Esophagus squamous epithelium (tissue), 5 donors: ENCODE results near the gene RRAGD. TPM values are rescaled to one million over a fixed set of nuclear protein-coding genes. Genes with fewer than 3 reads are reported as not detected.
A peak's percentile ranks its signal among the peaks of the same experiment; 100 is the strongest.

Experiments used
- DNase-seq: peaks from one replicate; lab custom pipeline; 2025; lab: John Stamatoyannopoulos, UW
- H3K27ac ChIP-seq, 4 donors: fragments of 200-600 bp; sonication (generic); one replicate each; pipeline ENCODE4 v1.5.1; 2016 to 2019; ENCODE audit warnings: mild to moderate bottlenecking in 1 of 4
- H3K27me3 ChIP-seq, 4 donors: fragments of 200-600 bp; sonication (generic); 1 replicate in 3 of 4; 2 replicates in 1 of 4; pipeline versions ENCODE4 v1.5.1 to v1.6.0; 2017 to 2021; ENCODE audit warnings: antibody characterized with exemption in 1 of 4
- H3K36me3 ChIP-seq, 3 donors: fragments of 200-600 bp; sonication (generic); one replicate each; pipeline ENCODE4 v1.5.1; 2016 to 2019
- H3K4me1 ChIP-seq, 3 donors: fragments of 200-600 bp; sonication (generic); one replicate each; pipeline ENCODE4 v1.5.1; 2017 to 2019
- H3K4me3 ChIP-seq, 4 donors: fragments of 200-600 bp; sonication (generic); 1 replicate in 3 of 4; 2 replicates in 1 of 4; pipeline ENCODE4 v1.5.1; 2016 to 2019; ENCODE audit warnings: mild to moderate bottlenecking in 2 of 4, moderate library complexity in 1 of 4
- H3K9me3 ChIP-seq, 3 donors: fragments of 200-600 bp; sonication (generic); one replicate each; pipeline ENCODE4 v1.5.1; 2016 to 2019
- POLR2A ChIP-seq, 4 donors: fragments of 450-650 bp; IDR thresholded peaks; one replicate each; pipeline ENCODE4 v1.6.1; 2017; ENCODE audit warnings: antibody characterized with exemption in 4 of 4, mild to moderate bottlenecking in 4 of 4, moderate library complexity in 3 of 4
- WGBS, 2 donors: methylation state at CpG; one replicate each; pipeline ENCODE4 v1.1.5; 2018; 5-methylcytosine and 5-hydroxymethylcytosine counted together
- intact Hi-C: fragments of 100-400 bp; cut with DNase I; formaldehyde crosslinking; loops from one replicate; pipeline ENCODE4 v1.15.0; 2022
- total RNA-seq, 4 donors: library from RNA; depleted of rRNA; stranded (reverse); fragments of >200 nt; gene quantifications; one replicate each; pipeline ENCODE4 v1.1.0, GENCODE V29; 2016
- TF ChIP-seq, protein P1 (sequence below), 6 experiments: fragments of 450-650 bp in 4 of 6; fragments of 200-600 bp in 2 of 6; sonication (generic) in 2 of 6; IDR thresholded peaks; one replicate each; pipeline ENCODE4 v1.5.1; 2016 to 2019; ENCODE audit warnings: antibody characterized with exemption in 6 of 6, mild to moderate bottlenecking in 4 of 6, moderate library complexity in 4 of 6
- donor health status: DM: yes; HTN: yes; CAD: no.

RRAGD gene
- total RNA-seq, 4 donors from 2014 or later: 21.1 to 67.1 (median 33.9) TPM

DNA sequence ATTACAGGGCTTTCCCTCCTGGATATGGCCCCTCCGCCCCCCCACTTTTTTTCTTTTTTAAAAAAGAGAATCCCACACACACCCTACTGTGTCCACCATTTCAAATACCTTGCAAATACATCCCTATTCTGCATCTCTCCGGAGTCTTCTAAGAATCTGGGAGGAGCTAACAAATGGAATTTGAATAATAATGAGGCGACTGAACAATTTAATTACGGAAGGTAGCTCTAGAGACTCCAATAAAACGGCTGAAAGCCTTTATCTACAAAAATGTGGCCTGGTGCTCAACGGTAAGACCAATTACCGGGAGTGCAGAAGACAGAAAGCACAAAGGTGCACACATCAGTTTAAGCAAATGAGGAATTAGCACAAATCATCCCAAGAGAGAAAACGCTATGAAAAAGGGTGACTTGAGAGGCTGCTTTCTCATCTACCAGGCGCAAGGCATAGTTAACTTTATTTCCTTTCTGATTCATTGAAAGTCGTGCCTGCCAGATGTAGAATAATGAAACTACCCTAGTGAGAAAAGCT is 1.8 kb downstream of the RRAGD start:
- Histone ChIP-seq H3K36me3 (no peaks in the 10 kb centered on the region), H3K4me3 (peak overlapping the region in 3 of 4 donors; percentile 78 to 95 (median 93)), H3K9me3 (no peaks in the 10 kb centered on the region), H3K4me1 (peaks cover 4 to 42% (median 10%) of the 10 kb centered on the region in 3 donors), H3K27ac (peak overlapping the region in 2 of 4 donors; percentile 90 to 92), H3K27me3 (no peaks in the 10 kb centered on the region)
- no peak for DNase-seq
- intact Hi-C loops: no loop called here
- 45 to 65% methylated on average over 10 of the region's 10 CpGs for WGBS, 2 donors
- TF ChIP-seq POLR2A (IDR thresholded peaks at IDR 0.05): no peak
- TF ChIP-seq, protein P1, sequence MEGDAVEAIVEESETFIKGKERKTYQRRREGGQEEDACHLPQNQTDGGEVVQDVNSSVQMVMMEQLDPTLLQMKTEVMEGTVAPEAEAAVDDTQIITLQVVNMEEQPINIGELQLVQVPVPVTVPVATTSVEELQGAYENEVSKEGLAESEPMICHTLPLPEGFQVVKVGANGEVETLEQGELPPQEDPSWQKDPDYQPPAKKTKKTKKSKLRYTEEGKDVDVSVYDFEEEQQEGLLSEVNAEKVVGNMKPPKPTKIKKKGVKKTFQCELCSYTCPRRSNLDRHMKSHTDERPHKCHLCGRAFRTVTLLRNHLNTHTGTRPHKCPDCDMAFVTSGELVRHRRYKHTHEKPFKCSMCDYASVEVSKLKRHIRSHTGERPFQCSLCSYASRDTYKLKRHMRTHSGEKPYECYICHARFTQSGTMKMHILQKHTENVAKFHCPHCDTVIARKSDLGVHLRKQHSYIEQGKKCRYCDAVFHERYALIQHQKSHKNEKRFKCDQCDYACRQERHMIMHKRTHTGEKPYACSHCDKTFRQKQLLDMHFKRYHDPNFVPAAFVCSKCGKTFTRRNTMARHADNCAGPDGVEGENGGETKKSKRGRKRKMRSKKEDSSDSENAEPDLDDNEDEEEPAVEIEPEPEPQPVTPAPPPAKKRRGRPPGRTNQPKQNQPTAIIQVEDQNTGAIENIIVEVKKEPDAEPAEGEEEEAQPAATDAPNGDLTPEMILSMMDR (IDR thresholded peaks at IDR 0.05): no peak

DNA sequence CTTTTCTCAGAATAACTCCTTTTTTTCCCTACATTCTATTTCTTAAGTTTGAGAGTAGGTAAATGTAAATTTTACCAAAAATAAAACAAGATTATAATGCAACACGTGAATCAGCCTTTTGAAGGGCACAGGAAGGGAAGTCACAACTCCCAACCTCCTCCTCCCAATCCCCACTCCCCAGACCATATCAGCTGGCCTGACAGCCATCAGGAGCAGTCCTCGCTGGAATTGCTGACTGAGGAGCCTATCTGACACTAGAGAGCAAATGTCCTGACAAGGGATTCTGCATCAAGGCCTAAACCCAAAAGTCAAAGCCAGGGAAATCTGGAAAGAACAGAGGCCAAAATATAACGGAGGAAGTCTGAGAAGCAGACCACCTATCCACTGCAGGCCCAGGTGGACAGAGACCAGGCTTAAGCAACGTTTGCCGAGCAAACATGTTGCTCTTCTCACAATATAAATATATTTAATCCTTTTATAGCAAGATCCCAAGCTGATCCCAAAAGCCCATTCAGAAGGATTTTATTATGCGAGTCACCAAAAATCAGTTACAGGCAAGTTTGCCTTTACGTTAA is 2.5 kb downstream of the RRAGD start:
- no peak for TF ChIP-seq POLR2A (IDR thresholded peaks at IDR 0.05)
- TF ChIP-seq, protein P1 (IDR thresholded peaks at IDR 0.05): no peak
- DNase-seq: no peak
- no peak overlapping the region for H3K27ac ChIP-seq
- intact Hi-C loops: no loop called here
- peaks cover 4 to 42% (median 10%) of the 10 kb centered on the region in 3 donors for H3K4me1 ChIP-seq
- WGBS, 2 donors: 80 to 85% methylated on average over 6 to 7 of the region's 7 CpGs
- H3K4me3 ChIP-seq: no peak overlapping the region
- H3K36me3 ChIP-seq: no peaks in the 10 kb centered on the region
- H3K27me3 ChIP-seq: no peaks in the 10 kb centered on the region
- no peaks in the 10 kb centered on the region for H3K9me3 ChIP-seq

DNA sequence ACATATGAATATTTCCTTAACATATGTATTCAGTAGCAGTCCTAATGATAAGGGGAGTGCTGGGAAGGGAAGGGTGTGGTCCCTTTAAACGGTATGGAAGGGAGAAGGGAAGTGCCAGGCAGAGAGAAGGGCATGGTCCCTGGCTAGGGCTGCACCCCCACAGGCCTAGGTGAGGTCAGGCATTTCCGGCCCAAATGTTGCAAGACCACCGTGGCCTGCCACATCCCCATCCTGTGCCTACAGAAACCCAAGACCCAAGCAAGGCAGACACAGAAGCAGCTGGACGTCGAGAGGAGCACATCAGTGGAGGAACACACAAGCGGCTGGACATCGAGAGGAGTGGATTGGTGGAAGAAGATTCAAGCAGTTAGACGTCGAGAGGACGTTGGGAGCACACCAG is 5.9 kb downstream of the RRAGD start:
- WGBS, 2 donors: 45 to 59% methylated on average over 10 of the region's 10 CpGs
- Histone ChIP-seq H3K36me3 (no peaks in the 10 kb centered on the region), H3K27me3 (no peaks in the 10 kb centered on the region), H3K9me3 (no peaks in the 10 kb centered on the region), H3K4me3 (no peak overlapping the region), H3K4me1 (peaks cover 0 to 23% (median 3%) of the 10 kb centered on the region in 3 donors), H3K27ac (no peak overlapping the region)
- TF ChIP-seq POLR2A (IDR thresholded peaks at IDR 0.05): no peak
- TF ChIP-seq, protein P1 (IDR thresholded peaks at IDR 0.05): no peak
- intact Hi-C loops: no loop called here
- no peak for DNase-seq

DNA sequence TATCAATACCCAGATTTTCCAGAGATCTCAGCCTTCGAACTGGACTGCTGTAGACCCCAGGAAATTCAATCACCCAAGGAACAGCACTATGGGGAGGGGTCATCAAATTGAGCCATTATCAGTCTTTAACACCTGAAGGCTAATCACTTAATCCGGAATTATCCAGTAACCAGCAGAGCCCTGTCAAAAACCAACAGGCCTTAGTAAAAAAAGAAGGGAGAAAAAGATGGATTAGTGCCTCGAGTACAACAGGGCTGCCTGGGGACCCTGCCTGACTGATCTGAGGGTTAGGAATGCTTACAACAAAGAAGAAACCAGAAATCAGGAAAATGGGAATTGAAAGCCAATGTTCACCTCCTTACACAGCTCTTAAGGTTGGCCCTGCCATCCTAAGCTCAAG is 7.6 kb downstream of the RRAGD start:
- no peak for TF ChIP-seq POLR2A (IDR thresholded peaks at IDR 0.05)
- TF ChIP-seq, protein P1 (IDR thresholded peaks at IDR 0.05): no peak
- no peaks in the 10 kb centered on the region for H3K9me3 ChIP-seq
- no peak overlapping the region for H3K4me3 ChIP-seq
- peaks cover 0 to 14% (median 10%) of the 10 kb centered on the region in 3 donors for H3K4me1 ChIP-seq
- no peaks in the 10 kb centered on the region for H3K27me3 ChIP-seq
- intact Hi-C loops: no loop called here
- H3K36me3 ChIP-seq: no peaks in the 10 kb centered on the region
- DNase-seq: no peak
- 49 to 79% methylated on average over 2 to 3 of the region's 3 CpGs for WGBS, 2 donors
- H3K27ac ChIP-seq: no peak overlapping the region

DNA sequence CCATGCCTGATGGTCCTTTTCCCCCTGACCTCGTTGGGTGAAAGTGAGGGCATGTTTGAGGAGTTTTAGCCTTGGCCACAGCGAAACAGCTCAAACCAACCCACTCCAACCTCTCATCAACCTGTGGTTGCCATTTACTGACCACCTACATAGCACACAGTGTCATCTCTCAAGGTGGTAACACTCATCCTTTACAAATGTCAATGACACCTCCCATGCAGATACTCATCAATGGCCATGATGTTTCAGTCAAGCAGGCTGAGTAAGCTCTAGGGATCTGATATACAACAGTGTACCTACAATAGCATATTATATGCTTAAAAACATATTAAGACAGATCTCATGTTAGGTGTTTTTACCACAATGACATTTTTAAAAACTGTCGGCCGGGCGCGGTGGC is 9.3 kb downstream of the RRAGD start:
- no peaks in the 10 kb centered on the region for H3K36me3 ChIP-seq
- no peak overlapping the region for H3K4me3 ChIP-seq
- no peak for DNase-seq
- peaks cover 0 to 12% (median 10%) of the 10 kb centered on the region in 3 donors for H3K4me1 ChIP-seq
- intact Hi-C loops: no loop called here
- TF ChIP-seq POLR2A (IDR thresholded peaks at IDR 0.05): no peak
- TF ChIP-seq, protein P1 (IDR thresholded peaks at IDR 0.05): no peak
- H3K27me3 ChIP-seq: no peaks in the 10 kb centered on the region
- no peaks in the 10 kb centered on the region for H3K9me3 ChIP-seq
- H3K27ac ChIP-seq: no peak overlapping the region
- WGBS, 2 donors: 92 to 93% methylated on average over 6 of the region's 6 CpGs
